Endodermal cell (in vitro differentiated cells): ENCODE data around the gene ATP5F1A. TPM values are rescaled to one million over a fixed set of nuclear protein-coding genes. Genes with fewer than 3 reads are reported as not detected.

ENCODE experiments used
- DNase-seq: peaks from one replicate; pipeline ENCODE4 v3.0.0-alpha.2; 2017
- H3K27ac ChIP-seq: 2 replicates; pipeline ENCODE4 v1.5.1; 2013; ENCODE audit warnings: mild to moderate bottlenecking, low read depth, low read length, moderate library complexity
- H3K27me3 ChIP-seq: 2 replicates; pipeline ENCODE4 v1.6.1; 2013; ENCODE audit warnings: mild to moderate bottlenecking, low read length, moderate library complexity; ENCODE audit not compliant: insufficient read depth, control insufficient read depth, poor library complexity, severe bottlenecking
- H3K36me3 ChIP-seq: 2 replicates; pipeline ENCODE4 v1.7.0; 2013; ENCODE audit warnings: mild to moderate bottlenecking, low read length, moderate library complexity; ENCODE audit not compliant: control insufficient read depth, insufficient read depth
- H3K4me1 ChIP-seq: one replicate; pipeline ENCODE4 v1.7.0; 2013; ENCODE audit warnings: low read length; ENCODE audit not compliant: control insufficient read depth, insufficient read depth
- H3K4me3 ChIP-seq: 2 replicates; pipeline ENCODE4 v1.5.1; 2013; ENCODE audit warnings: mild to moderate bottlenecking, low read length, moderate library complexity
- H3K9ac ChIP-seq: 2 replicates; pipeline ENCODE4 v1.6.1; 2013; ENCODE audit warnings: mild to moderate bottlenecking, low read length, moderate library complexity; ENCODE audit not compliant: poor library complexity, severe bottlenecking; ENCODE audit errors: extremely low read depth
- H3K9me3 ChIP-seq: 2 replicates; pipeline ENCODE4 v1.6.1; 2013; ENCODE audit warnings: mild to moderate bottlenecking, low read length, moderate library complexity; ENCODE audit not compliant: control insufficient read depth
- H3K27ac Mint-ChIP-seq: 2 replicates; pipeline ENCODE4 v1.8.0; 2020; ENCODE audit warnings: mixed read lengths
- H3K27me3 Mint-ChIP-seq: 2 replicates; pipeline ENCODE4 v1.8.0; 2021; ENCODE audit warnings: mild to moderate bottlenecking, mixed read lengths; ENCODE audit not compliant: insufficient read depth
- H3K36me3 Mint-ChIP-seq: 2 replicates; pipeline ENCODE4 v1.8.0; 2020; ENCODE audit warnings: low read depth, mixed read lengths
- H3K4me1 Mint-ChIP-seq: 2 replicates; pipeline ENCODE4 v1.8.0; 2020; ENCODE audit warnings: mixed read lengths
- H3K4me3 Mint-ChIP-seq: 2 replicates; pipeline ENCODE4 v1.8.0; 2020; ENCODE audit warnings: mild to moderate bottlenecking, moderate library complexity, mixed read lengths
- H3K9me3 Mint-ChIP-seq: 2 replicates; pipeline ENCODE4 v1.8.0; 2020; ENCODE audit warnings: mild to moderate bottlenecking, mixed read lengths
- WGBS, 2 experiments: methylation state at CpG; one replicate each; pipeline versions ENCODE4 v1.1.5 to v1.1.7; 2013; ENCODE audit warnings: missing lambda C conversion rate in 2 of 2, mixed read lengths in 1 of 2; ENCODE audit not compliant: insufficient coverage in 1 of 2, insufficient read length in 1 of 2; 5-methylcytosine and 5-hydroxymethylcytosine counted together
- total RNA-seq, 2 donors: library from RNA; stranded (reverse); fragmentation: NEBNext Ultra II Directional in 1 of 2; extraction: Animal tissue kit (Norgen Biotek cat#: 25700) in 1 of 2; gene quantifications; 2 replicates in 1 of 2; 3 replicates in 1 of 2; pipeline ENCODE4 v1.2.1, GENCODE V29; 2021
- TF ChIP-seq, protein P1 (sequence below): fragments of 200-600 bp; sonication (generic); conservative IDR thresholded peaks from 2 replicates; pipeline ENCODE4 v1.5.0; 2021; ENCODE audit warnings: antibody characterized with exemption, mild to moderate bottlenecking

ATP5F1A gene
- total RNA-seq, 2 donors from 2014 or later = 608 to 706 TPM

DNA sequence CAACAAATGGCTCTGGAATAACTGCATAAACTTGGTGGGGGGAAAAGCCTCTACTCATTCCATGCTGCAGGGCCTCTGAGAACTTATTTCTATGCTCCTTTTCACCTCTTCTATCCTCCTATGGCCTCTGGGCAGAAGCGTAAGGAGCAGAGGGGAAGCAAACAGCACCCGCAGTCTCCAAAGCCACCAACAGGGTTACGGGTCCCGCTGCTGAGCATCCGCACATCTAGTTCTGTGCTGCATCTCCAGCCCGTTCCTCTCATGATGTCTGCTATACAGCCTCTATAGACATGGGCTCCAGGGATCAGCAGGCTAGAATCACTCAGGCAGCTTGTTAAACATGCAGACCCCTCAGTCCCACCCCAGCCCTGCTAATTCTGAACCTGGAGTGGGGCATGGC, 52.0 kb downstream of the ATP5F1A start:
- H3K27ac Mint-ChIP-seq = no peak overlapping the region
- no peaks in the 10 kb centered on the region for H3K36me3 ChIP-seq
- no peaks in the 10 kb centered on the region for H3K27me3 ChIP-seq
- no peak overlapping the region for H3K4me3 ChIP-seq
- peaks cover 11% of the 10 kb centered on the region for H3K4me1 Mint-ChIP-seq
- no peak overlapping the region for H3K9ac ChIP-seq
- H3K4me3 Mint-ChIP-seq = no peak overlapping the region
- no peaks in the 10 kb centered on the region for H3K9me3 ChIP-seq
- 87 to 91% methylated on average over 3 to 6 of the region's 6 CpGs for WGBS, 2 experiments
- peaks cover 6% of the 10 kb centered on the region for H3K9me3 Mint-ChIP-seq
- peak; percentile 68 for DNase-seq
- H3K36me3 Mint-ChIP-seq = no peaks in the 10 kb centered on the region
- H3K27ac ChIP-seq = no peak overlapping the region
- TF ChIP-seq, protein P1, sequence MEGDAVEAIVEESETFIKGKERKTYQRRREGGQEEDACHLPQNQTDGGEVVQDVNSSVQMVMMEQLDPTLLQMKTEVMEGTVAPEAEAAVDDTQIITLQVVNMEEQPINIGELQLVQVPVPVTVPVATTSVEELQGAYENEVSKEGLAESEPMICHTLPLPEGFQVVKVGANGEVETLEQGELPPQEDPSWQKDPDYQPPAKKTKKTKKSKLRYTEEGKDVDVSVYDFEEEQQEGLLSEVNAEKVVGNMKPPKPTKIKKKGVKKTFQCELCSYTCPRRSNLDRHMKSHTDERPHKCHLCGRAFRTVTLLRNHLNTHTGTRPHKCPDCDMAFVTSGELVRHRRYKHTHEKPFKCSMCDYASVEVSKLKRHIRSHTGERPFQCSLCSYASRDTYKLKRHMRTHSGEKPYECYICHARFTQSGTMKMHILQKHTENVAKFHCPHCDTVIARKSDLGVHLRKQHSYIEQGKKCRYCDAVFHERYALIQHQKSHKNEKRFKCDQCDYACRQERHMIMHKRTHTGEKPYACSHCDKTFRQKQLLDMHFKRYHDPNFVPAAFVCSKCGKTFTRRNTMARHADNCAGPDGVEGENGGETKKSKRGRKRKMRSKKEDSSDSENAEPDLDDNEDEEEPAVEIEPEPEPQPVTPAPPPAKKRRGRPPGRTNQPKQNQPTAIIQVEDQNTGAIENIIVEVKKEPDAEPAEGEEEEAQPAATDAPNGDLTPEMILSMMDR = peak; percentile 63
- H3K27me3 Mint-ChIP-seq = no peaks in the 10 kb centered on the region
- no peaks in the 10 kb centered on the region for H3K4me1 ChIP-seq

DNA sequence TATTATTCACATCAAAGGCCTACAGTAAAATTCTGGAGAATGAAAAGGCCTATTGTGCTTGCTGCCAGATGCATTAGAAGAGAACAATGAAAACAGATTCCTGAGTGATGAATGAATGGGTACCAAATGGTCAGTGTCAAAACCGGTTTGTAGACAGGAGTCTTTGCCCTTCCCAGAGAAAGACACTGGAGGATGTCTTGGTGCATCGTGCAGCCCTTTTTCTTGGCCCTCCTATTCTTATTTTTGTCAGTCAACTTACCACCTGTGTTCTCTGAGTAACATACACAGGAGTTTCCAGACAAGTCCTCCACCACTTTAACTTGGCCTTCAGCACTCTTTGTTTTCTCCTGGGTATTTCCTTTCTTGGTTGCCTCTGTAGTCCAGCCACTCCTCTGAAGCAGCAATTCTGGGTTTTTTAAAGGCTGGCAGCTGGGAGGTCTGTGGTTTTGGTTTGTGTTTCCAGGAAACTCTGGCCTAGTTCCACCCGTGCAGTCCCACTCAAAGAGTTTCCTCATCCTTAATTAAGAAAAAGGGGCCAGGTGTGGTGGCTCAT, 55.4 kb downstream of the ATP5F1A start:
- Histone ChIP-seq H3K36me3 (no peaks in the 10 kb centered on the region), H3K9me3 (no peaks in the 10 kb centered on the region), H3K4me1 (peaks cover 10% of the 10 kb centered on the region), H3K27me3 (no peaks in the 10 kb centered on the region), H3K4me3 (no peak overlapping the region), H3K27ac (peak overlapping the region; percentile 30), H3K9ac (no peak overlapping the region)
- peaks cover 29% of the 10 kb centered on the region for H3K4me1 Mint-ChIP-seq
- TF ChIP-seq, protein P1 = no peak
- peaks cover 6% of the 10 kb centered on the region for H3K9me3 Mint-ChIP-seq
- no peak overlapping the region for H3K27ac Mint-ChIP-seq
- H3K27me3 Mint-ChIP-seq = no peaks in the 10 kb centered on the region
- H3K4me3 Mint-ChIP-seq = no peak overlapping the region
- DNase-seq = no peak
- peaks cover 7% of the 10 kb centered on the region for H3K36me3 Mint-ChIP-seq
- 64 to 68% methylated on average over 3 of the region's 3 CpGs for WGBS, 2 experiments

DNA sequence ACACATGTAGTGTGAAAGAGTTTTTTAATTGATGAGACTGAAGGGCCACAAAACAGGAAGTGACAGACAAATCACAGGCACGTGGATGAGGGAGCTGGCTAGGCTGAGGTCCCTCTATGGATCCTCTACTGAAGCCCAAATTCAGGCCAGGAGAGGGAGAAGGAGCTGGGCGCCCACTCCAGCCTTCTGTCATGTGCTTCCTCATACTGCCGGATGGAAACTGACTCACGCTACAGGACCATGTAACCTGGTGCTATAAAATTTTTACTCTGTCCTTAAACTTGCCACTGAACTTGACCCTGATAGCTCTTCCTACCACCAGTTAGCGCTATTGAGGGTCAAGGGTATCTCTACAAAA, 57.4 kb downstream of the ATP5F1A start:
- TF ChIP-seq, protein P1 = no peak
- Histone ChIP-seq H3K27me3 (no peaks in the 10 kb centered on the region), H3K27ac (no peak overlapping the region), H3K9ac (no peak overlapping the region), H3K36me3 (no peaks in the 10 kb centered on the region), H3K9me3 (no peaks in the 10 kb centered on the region), H3K4me3 (no peak overlapping the region), H3K4me1 (peaks cover 10% of the 10 kb centered on the region)
- H3K4me1 Mint-ChIP-seq = peaks cover 29% of the 10 kb centered on the region
- no peak for DNase-seq
- H3K4me3 Mint-ChIP-seq = no peak overlapping the region
- WGBS, 2 experiments = 85 to 91% methylated on average over 4 to 5 of the region's 5 CpGs
- no peaks in the 10 kb centered on the region for H3K27me3 Mint-ChIP-seq
- H3K36me3 Mint-ChIP-seq = peaks cover 7% of the 10 kb centered on the region
- peak overlapping the region; percentile 81 for H3K27ac Mint-ChIP-seq
- peaks cover 6% of the 10 kb centered on the region for H3K9me3 Mint-ChIP-seq
